Fibroblast of lung (primary cell): Measurements from ENCODE around the gene DOHH.

Experiments
- EZH2 ChIP-seq: IDR thresholded peaks from 2 replicates; pipeline ENCODE4 v1.5.1; 2012; ENCODE audit warnings: low read length, control low read depth, mild to moderate bottlenecking; ENCODE audit errors: missing control alignments
- TF ChIP-seq, protein P1 (sequence below), 2 donors: IDR thresholded peaks in 1 of 2; conservative IDR thresholded peaks in 1 of 2; 1 replicate in 1 of 2; 2 replicates in 1 of 2; pipeline ENCODE4 v1.5.1; 2011 to 2012; ENCODE audit warnings: low read length in 2 of 2, control low read depth in 1 of 2, inconsistent platforms in 1 of 2, low read depth in 1 of 2, mild to moderate bottlenecking in 1 of 2

DNA sequence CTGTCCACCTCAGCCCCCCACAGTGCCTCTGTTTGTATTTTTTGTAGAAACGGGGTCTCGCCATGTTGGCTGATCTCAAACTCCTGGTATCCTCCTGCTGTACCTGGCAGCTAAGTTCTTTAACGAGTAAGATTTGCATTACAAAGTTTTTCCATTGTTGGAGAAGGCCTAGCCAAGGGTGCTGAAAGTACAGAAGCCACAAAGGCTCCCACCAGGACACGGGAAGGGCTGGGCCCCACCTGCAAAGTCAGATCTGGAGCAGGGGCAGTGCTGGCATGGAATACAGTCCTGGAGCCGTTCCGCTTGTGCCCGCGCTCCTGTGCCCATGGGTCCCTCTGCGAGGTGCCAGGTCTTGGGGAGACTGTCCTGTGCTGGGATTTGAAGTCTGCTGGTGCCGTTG is 17.8 kb upstream of the DOHH start:
- TF ChIP-seq, protein P1, sequence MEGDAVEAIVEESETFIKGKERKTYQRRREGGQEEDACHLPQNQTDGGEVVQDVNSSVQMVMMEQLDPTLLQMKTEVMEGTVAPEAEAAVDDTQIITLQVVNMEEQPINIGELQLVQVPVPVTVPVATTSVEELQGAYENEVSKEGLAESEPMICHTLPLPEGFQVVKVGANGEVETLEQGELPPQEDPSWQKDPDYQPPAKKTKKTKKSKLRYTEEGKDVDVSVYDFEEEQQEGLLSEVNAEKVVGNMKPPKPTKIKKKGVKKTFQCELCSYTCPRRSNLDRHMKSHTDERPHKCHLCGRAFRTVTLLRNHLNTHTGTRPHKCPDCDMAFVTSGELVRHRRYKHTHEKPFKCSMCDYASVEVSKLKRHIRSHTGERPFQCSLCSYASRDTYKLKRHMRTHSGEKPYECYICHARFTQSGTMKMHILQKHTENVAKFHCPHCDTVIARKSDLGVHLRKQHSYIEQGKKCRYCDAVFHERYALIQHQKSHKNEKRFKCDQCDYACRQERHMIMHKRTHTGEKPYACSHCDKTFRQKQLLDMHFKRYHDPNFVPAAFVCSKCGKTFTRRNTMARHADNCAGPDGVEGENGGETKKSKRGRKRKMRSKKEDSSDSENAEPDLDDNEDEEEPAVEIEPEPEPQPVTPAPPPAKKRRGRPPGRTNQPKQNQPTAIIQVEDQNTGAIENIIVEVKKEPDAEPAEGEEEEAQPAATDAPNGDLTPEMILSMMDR (conservative IDR thresholded peaks at IDR 0.05 in 1 of 2, IDR thresholded peaks at IDR 0.05 in 1 of 2; ENCODE audit: low read depth in 1 of 2, low read length in 2 of 2), result no peak
- no peak for TF ChIP-seq EZH2
